ELR (cell line): ENCODE data around the gene ZNF511.
"Not testable (repeated sequence)": the region's sequence is repeated elsewhere in the genome, so short reads cannot be mapped to it uniquely, and the experiment has no call there.

ENCODE experiments used
- DNase-seq: peaks from one replicate; pipeline ENCODE4 v3.0.0-alpha.2; 2015; ENCODE audit warnings: low read depth

ZNF511 gene

GRCh38 chr10:133308421-133309099, at the start of gene ZNF511, which contains the start of gene TUBGCP2:
ZNF511 (plus strand) TSS chr10:133308914; CDS start chr10:133308944, 30 bp downstream.
TUBGCP2 (minus strand) TSS chr10:133308872; CDS start chr10:133302941, 5,931 bp downstream.
- DNase-seq = peak; percentile 84

- no peak for DNase-seq
These were observed 49.1 kb upstream of the ZNF511 start for GRCh38 chr10:133259602-133259989.

GRCh38 chr10:133260895-133261725, 47.6 kb upstream of the ZNF511 start:
- DNase-seq = peak; percentile 58

- DNase-seq = peak; percentile 79
These were observed 46.9 kb upstream of the ZNF511 start for GRCh38 chr10:133261726-133262325.

GRCh38 chr10:133262696-133263095, 46.0 kb upstream of the ZNF511 start:
- DNase-seq = no peak

GRCh38 chr10:133263674-133264073, 45.0 kb upstream of the ZNF511 start:
- no peak for DNase-seq

GRCh38 chr10:133264461-133264860, 44.3 kb upstream of the ZNF511 start:
- no peak for DNase-seq

GRCh38 chr10:133265052-133265451, 43.7 kb upstream of the ZNF511 start:
- not testable (repeated sequence) for DNase-seq

GRCh38 chr10:133266056-133266795, 42.5 kb upstream of the ZNF511 start:
- no peak for DNase-seq

- no peak for DNase-seq
These were observed 41.4 kb upstream of the ZNF511 start for GRCh38 chr10:133267293-133267692.

- no peak for DNase-seq
These were observed 40.9 kb upstream of the ZNF511 start for GRCh38 chr10:133267829-133268228.

GRCh38 chr10:133268532-133268931, 40.2 kb upstream of the ZNF511 start:
- no peak for DNase-seq

- DNase-seq = no peak
These were observed 39.3 kb upstream of the ZNF511 start for GRCh38 chr10:133269367-133269766.

- DNase-seq = no peak
These were observed 38.5 kb upstream of the ZNF511 start for GRCh38 chr10:133270204-133270603.

GRCh38 chr10:133270773-133271297, 37.9 kb upstream of the ZNF511 start:
- no peak for DNase-seq

GRCh38 chr10:133271521-133272300, 37.0 kb upstream of the ZNF511 start:
- DNase-seq = no peak

GRCh38 chr10:133272301-133272963, 36.3 kb upstream of the ZNF511 start:
- DNase-seq = no peak

- DNase-seq = no peak
These were observed 35.7 kb upstream of the ZNF511 start for GRCh38 chr10:133272964-133273420.

- no peak for DNase-seq
These were observed 35.1 kb upstream of the ZNF511 start for GRCh38 chr10:133273534-133274143.
